HepG2 (cell line): ENCODE results near the gene PRDM10. TPM values are rescaled to one million over a fixed set of nuclear protein-coding genes. Genes with fewer than 3 reads are reported as not detected.

Experiments used
- ATAC-seq: fragments of 200-7000 bp; cut with Tn5 transposase; 3 replicates; pipeline ENCODE4 v1.9.1; 2020; ENCODE audit warnings: mild to moderate bottlenecking, moderate library complexity
- BruUV-seq: library from RNA; stranded (reverse); fragments of 400-500 nt; replicated peaks from 2 replicates; lab custom pipeline; 2021; lab: Mats Ljungman, UMichigan
- CTCF ChIA-PET: fragments of 300-600 bp; formaldehyde crosslinking; extraction: SDS; loops from one replicate; lab custom pipeline; 2021; ENCODE audit warnings: low total read pairs, inconsistent platforms, low intra/inter-chr PET ratio; lab: Yijun Ruan, JAX
- POLR2A ChIA-PET: fragments of 350-600 bp; sonication (Branson Sonifier 250); formaldehyde crosslinking; loops from one replicate; lab custom pipeline; 2020; ENCODE audit warnings: antibody characterized with exemption, inconsistent platforms; lab: Yijun Ruan, JAX
- DNase-seq: peaks from one replicate; pipeline ENCODE4 v3.0.0-alpha.2; 2015; ENCODE audit warnings: low spot score
- FAIRE-seq: peaks from 3 replicates; lab custom pipeline; 2011; peaks lifted over from hg19 to GRCh38; lab: Jason Lieb, UNC
- H2AFZ ChIP-seq: one replicate; pipeline ENCODE4 v1.6.1; 2011; ENCODE audit warnings: low read length, inconsistent platforms
- H3K27ac ChIP-seq: fragments of 300-600 bp; 3 replicates; pipeline ENCODE4 v1.8.0; 2011; ENCODE audit warnings: mixed run types, mild to moderate bottlenecking, mixed read lengths, low read length, inconsistent platforms; ENCODE audit not compliant: insufficient read depth; ENCODE audit errors: extremely low read length
- H3K27me3 ChIP-seq, 2 experiments: fragments of 200-600 bp in 1 of 2; 2 replicates in 1 of 2; 3 replicates in 1 of 2; pipeline versions ENCODE4 v1.6.0 to v1.8.0; 2011; ENCODE audit warnings: low read length in 2 of 2, mild to moderate bottlenecking in 2 of 2, moderate library complexity in 2 of 2, inconsistent platforms in 1 of 2; ENCODE audit not compliant: insufficient read depth in 2 of 2, control insufficient read depth in 1 of 2
- H3K36me3 ChIP-seq, 2 experiments: fragments of 200-600 bp in 1 of 2; replicated peaks in 1 of 2; 2 replicates in 1 of 2; 3 replicates in 1 of 2; pipeline versions ENCODE4 v1.5.1 to v1.8.0; 2011; ENCODE audit warnings: low read length in 2 of 2, inconsistent platforms in 1 of 2; ENCODE audit not compliant: insufficient read depth in 2 of 2, control insufficient read depth in 1 of 2
- H3K4me1 ChIP-seq: 2 replicates; pipeline ENCODE4 v1.5.1; 2012; ENCODE audit warnings: low read length, inconsistent platforms; ENCODE audit not compliant: insufficient read depth
- H3K4me2 ChIP-seq: 2 replicates; pipeline ENCODE4 v1.6.0; 2011; ENCODE audit warnings: low read depth, low read length, inconsistent platforms
- H3K4me3 ChIP-seq, 3 experiments: fragments of 200-600 bp in 1 of 3; sonication (generic), shearing (Covaris generic) in 1 of 3; replicated peaks in 1 of 3; 2 replicates each; pipeline ENCODE4 v1.5.1; 2011 to 2016; ENCODE audit warnings: low read length in 3 of 3, inconsistent platforms in 2 of 3, low read depth in 2 of 3, mild to moderate bottlenecking in 2 of 3, control low read depth in 1 of 3, mixed read lengths in 1 of 3; ENCODE audit not compliant: insufficient read depth in 1 of 3
- H3K79me2 ChIP-seq: one replicate; pipeline ENCODE4 v1.6.1; 2011; ENCODE audit warnings: low read length, inconsistent platforms; ENCODE audit not compliant: insufficient read depth
- H3K9ac ChIP-seq: 2 replicates; pipeline ENCODE4 v1.6.0; 2011; ENCODE audit warnings: mild to moderate bottlenecking, low read depth, low read length, inconsistent platforms; ENCODE audit not compliant: insufficient read depth
- H3K9me3 ChIP-seq: 2 replicates; pipeline ENCODE4 v1.5.1; 2012; ENCODE audit warnings: mild to moderate bottlenecking, low read length
- H4K20me1 ChIP-seq: 2 replicates; pipeline ENCODE4 v1.6.0; 2011; ENCODE audit warnings: inconsistent platforms, mild to moderate bottlenecking, low read length, moderate library complexity; ENCODE audit not compliant: insufficient read depth
- ADNP ChIP-seq: sonication (generic); formaldehyde crosslinking; IDR thresholded peaks from 2 replicates; pipeline ENCODE4 v1.4.0; 2020; ENCODE audit warnings: missing genetic modification reagents
- ATRX ChIP-seq: sonication (generic); formaldehyde crosslinking; IDR thresholded peaks from 2 replicates; pipeline ENCODE4 v1.4.0; 2020; ENCODE audit warnings: missing genetic modification reagents, borderline replicate concordance
- BHLHE40 ChIP-seq: IDR thresholded peaks from 2 replicates; pipeline ENCODE4 v1.6.1; 2011; ENCODE audit warnings: low read length, improper control_type of control experiment
- DPF2 ChIP-seq: sonication (generic); formaldehyde crosslinking; IDR thresholded peaks from 2 replicates; pipeline ENCODE4 v1.4.0; 2020; ENCODE audit warnings: mild to moderate bottlenecking, low read depth, missing genetic modification reagents, borderline replicate concordance
- EEA1 ChIP-seq: sonication (generic); formaldehyde crosslinking; IDR thresholded peaks from 2 replicates; pipeline ENCODE4 v1.5.1; 2020; ENCODE audit warnings: mild to moderate bottlenecking, missing genetic modification reagents, borderline replicate concordance
- EP300 ChIP-seq, 3 experiments: sonication (generic) in 1 of 3; formaldehyde crosslinking in 1 of 3; IDR thresholded peaks; 2 replicates each; pipeline versions ENCODE4 v1.5.1 to v1.6.1; 2011 to 2020; ENCODE audit warnings: low read depth in 2 of 3, low read length in 2 of 3, borderline replicate concordance in 1 of 3, improper control_type of control experiment in 1 of 3, mild to moderate bottlenecking in 1 of 3, missing genetic modification reagents in 1 of 3, moderate library complexity in 1 of 3
- HDAC1 ChIP-seq: sonication (generic); formaldehyde crosslinking; IDR thresholded peaks from 2 replicates; pipeline ENCODE4 v1.5.1; 2020; ENCODE audit warnings: mild to moderate bottlenecking, missing genetic modification reagents
- HNF4A ChIP-seq: sonication (generic); formaldehyde crosslinking; IDR thresholded peaks from 2 replicates; pipeline ENCODE4 v1.4.0; 2020; ENCODE audit warnings: missing genetic modification reagents
- NCOA2 ChIP-seq: sonication (generic); formaldehyde crosslinking; IDR thresholded peaks from 2 replicates; pipeline ENCODE4 v1.8.0; 2022; ENCODE audit warnings: inconsistent platforms
- NR2C2 ChIP-seq: sonication (generic); formaldehyde crosslinking; IDR thresholded peaks from 2 replicates; pipeline ENCODE4 v1.4.0; 2020; ENCODE audit warnings: missing genetic modification reagents, mild to moderate bottlenecking, moderate library complexity, borderline replicate concordance
- ZBTB38 ChIP-seq: sonication (generic); formaldehyde crosslinking; IDR thresholded peaks from 2 replicates; pipeline ENCODE4 v1.5.1; 2020; ENCODE audit warnings: mild to moderate bottlenecking, missing genetic modification reagents
- ZNF124 ChIP-seq: sonication (generic); formaldehyde crosslinking; IDR thresholded peaks from 2 replicates; pipeline ENCODE4 v1.4.0; 2020; ENCODE audit warnings: missing genetic modification reagents
- ZNF367 ChIP-seq: sonication (generic); formaldehyde crosslinking; IDR thresholded peaks from 2 replicates; pipeline ENCODE4 v1.4.0; 2020; ENCODE audit warnings: missing genetic modification reagents, borderline replicate concordance
- WGBS: methylation state at CpG from one replicate; pipeline ENCODE4 v1.1.6; 2017; ENCODE audit warnings: low lambda C conversion rate; 5-methylcytosine and 5-hydroxymethylcytosine counted together
- in situ Hi-C: cut with HindIII; loops from 2 replicates; pipeline ENCODE4 v1.10.0; 2017; ENCODE audit warnings: low pct_unique_long_range_greater_than_20kb; ENCODE audit not compliant: extremely low pct_ligation_motif_present
- intact Hi-C: fragments of 100-400 bp; cut with micrococcal nuclease; formaldehyde crosslinking; loops from one replicate; pipeline ENCODE4 v1.10.0; 2022; ENCODE audit not compliant: unreplicated experiment
- polyA plus RNA-seq, 8 experiments: library from polyadenylated mRNA; depleted of rRNA in 3 of 8; stranded (reverse) in 7 of 8; unstranded in 1 of 8; fragments of >200 nt; fragmentation: Illumina TruSeq in 4 of 8; extraction: Trizol in 4 of 8; gene quantifications; 2 replicates each; pipeline versions ENCODE4 v1.2.1 to v1.2.3, GENCODE V29; 2011 to 2016; ENCODE audit warnings: low read depth in 4 of 8, missing spikeins in 1 of 8, mixed read lengths in 1 of 8; ENCODE audit not compliant: insufficient read depth in 1 of 8
- total RNA-seq, 5 experiments: library from RNA; depleted of rRNA; stranded (reverse); fragments of >200 nt; fragmentation: Illumina TruSeq; extraction: Trizol; gene quantifications; 2 replicates each; pipeline ENCODE4 v1.2.3, GENCODE V29; 2016; ENCODE audit warnings: low read depth in 1 of 5
- TF ChIP-seq, protein P1 (sequence below), 2 experiments: fragments of 450-650 bp in 1 of 2; sonication (generic) in 1 of 2; formaldehyde crosslinking; IDR thresholded peaks; 2 replicates each; pipeline versions ENCODE4 v1.5.0 to v1.8.0; 2020 to 2022; ENCODE audit warnings: mild to moderate bottlenecking in 1 of 2, missing genetic modification reagents in 1 of 2
- TF ChIP-seq, protein P2 (sequence below): sonication (generic); formaldehyde crosslinking; IDR thresholded peaks from 2 replicates; pipeline ENCODE4 v1.4.0; 2020; ENCODE audit warnings: mild to moderate bottlenecking, missing genetic modification reagents, borderline replicate concordance
- TF ChIP-seq, protein P3 (sequence below): sonication (generic); formaldehyde crosslinking; IDR thresholded peaks from 2 replicates; pipeline ENCODE4 v1.8.0; 2022; ENCODE audit warnings: mild to moderate bottlenecking, missing genetic modification reagents

Gene PRDM10
- total and polyA plus RNA-seq, 2 of the 13 experiments (the other 11 are each of a cell fraction or from before 2014, with no cell fraction given), result 5.7 to 5.8 TPM

DNA sequence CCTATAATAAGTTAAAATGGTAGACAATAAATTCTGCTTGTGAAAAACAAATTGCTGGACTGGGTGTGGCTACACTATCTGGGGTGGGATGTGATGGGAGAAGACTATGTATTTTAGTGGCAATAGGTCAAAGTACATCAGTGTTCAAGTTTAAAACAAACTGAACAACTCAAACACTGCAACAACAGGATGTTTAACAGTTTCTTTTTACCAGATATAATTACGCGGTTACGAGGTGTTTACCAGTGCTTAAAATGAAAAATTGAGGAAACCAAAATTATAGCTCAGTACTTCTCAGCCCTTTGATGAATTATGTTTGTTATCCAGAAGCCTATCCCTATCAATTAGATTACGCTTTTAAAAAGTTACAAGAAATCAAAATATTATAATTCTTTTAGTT lies 3.2 kb downstream of the PRDM10 start (continued):
- TF ChIP-seq EP300 (IDR thresholded peaks at IDR 0.05; ENCODE audit: low read depth in 2 of 2, low read length in 2 of 2), result peak in 1 of 2 experiments; percentile 91; a peak in 2 of 4 replicates
- TF ChIP-seq EP300 (CRISPR knock-in tag; IDR thresholded peaks at IDR 0.05; ENCODE audit: borderline replicate concordance), result peak; percentile 77; the same call in 1 of the 2 replicates
- 0 out of 2 replicates have a peak, but pooled peaks have one; percentile 69 for TF ChIP-seq ZNF124 (CRISPR knock-in tag)
- peak; percentile 87 for TF ChIP-seq NCOA2
- TF ChIP-seq, protein P1, sequence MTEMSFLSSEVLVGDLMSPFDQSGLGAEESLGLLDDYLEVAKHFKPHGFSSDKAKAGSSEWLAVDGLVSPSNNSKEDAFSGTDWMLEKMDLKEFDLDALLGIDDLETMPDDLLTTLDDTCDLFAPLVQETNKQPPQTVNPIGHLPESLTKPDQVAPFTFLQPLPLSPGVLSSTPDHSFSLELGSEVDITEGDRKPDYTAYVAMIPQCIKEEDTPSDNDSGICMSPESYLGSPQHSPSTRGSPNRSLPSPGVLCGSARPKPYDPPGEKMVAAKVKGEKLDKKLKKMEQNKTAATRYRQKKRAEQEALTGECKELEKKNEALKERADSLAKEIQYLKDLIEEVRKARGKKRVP (CRISPR knock-in tag; IDR thresholded peaks at IDR 0.05), result peak in 1 of 2 experiments; percentile 72; a peak in 2 of 4 replicates
- peak; percentile 74; the same call in 1 of the 2 replicates for TF ChIP-seq DPF2 (CRISPR knock-in tag)
- TF ChIP-seq HNF4A (CRISPR knock-in tag), result peak; percentile 90
- peak; percentile 39; the same call in 1 of the 2 replicates for TF ChIP-seq NR2C2 (CRISPR knock-in tag)
- no peak for TF ChIP-seq BHLHE40
- TF ChIP-seq, protein P2, sequence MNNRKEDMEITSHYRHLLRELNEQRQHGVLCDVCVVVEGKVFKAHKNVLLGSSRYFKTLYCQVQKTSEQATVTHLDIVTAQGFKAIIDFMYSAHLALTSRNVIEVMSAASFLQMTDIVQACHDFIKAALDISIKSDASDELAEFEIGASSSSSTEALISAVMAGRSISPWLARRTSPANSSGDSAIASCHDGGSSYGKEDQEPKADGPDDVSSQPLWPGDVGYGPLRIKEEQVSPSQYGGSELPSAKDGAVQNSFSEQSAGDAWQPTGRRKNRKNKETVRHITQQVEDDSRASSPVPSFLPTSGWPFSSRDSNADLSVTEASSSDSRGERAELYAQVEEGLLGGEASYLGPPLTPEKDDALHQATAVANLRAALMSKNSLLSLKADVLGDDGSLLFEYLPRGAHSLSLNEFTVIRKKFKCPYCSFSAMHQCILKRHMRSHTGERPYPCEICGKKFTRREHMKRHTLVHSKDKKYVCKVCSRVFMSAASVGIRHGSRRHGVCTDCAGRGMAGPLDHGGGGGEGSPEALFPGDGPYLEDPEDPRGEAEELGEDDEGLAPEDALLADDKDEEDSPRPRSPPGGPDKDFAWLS (CRISPR knock-in tag), result no peak

DNA sequence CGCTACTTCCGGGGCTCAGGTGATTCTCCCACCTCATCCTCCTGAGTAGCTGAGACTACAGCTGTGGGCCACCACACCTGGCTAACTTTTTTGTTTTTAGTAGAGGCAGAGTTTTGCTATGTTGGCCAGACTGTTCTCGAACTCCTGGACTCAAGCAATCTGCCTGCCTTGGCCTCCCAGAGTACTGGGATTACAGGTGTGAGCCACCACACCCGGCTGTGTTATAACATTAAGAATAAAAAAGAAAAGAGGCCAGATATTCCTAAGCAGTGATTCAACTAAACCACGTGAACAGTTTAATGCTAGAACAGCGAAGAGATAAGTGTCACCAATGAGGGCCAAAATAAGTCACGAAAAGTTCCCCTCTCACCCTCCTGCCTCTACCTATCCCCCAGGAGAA lies 3.7 kb downstream of the PRDM10 start:
- no peaks in the 10 kb centered on the region; a peak in 1 of 5 replicates for H3K36me3 ChIP-seq
- peaks cover 69% of the 10 kb centered on the region for H3K79me2 ChIP-seq
- ChIA-PET CTCF (no interaction called here), POLR2A (interaction anchor here (5.5 to 6.2 kb wide), 2 partner anchors 26 to 146 kb away, joined by 43 to 50 read pairs; no protein-coding TSS in a partner anchor)
- 65% methylated on average over 7 of the region's 7 CpGs for WGBS
- no peak for FAIRE-seq
- H3K27ac ChIP-seq, result peak overlapping the region; percentile 99
- H3K4me1 ChIP-seq, result peaks cover 68% of the 10 kb centered on the region
- peak overlapping the region in 2 of 3 experiments; percentile 36 to 87; a peak in 1 of 6 replicates for H3K4me3 ChIP-seq
- peak overlapping the region; percentile 95 for H3K4me2 ChIP-seq
- H3K27me3 ChIP-seq, result no peaks in the 10 kb centered on the region; a peak in 1 of 5 replicates
- no peak for DNase-seq
- ATAC-seq, result no peak
- H4K20me1 ChIP-seq, result no peaks in the 10 kb centered on the region
- intact Hi-C loops, result loop anchor here (1.0 kb wide), 1 partner anchor 125 kb away; no protein-coding TSS in a partner anchor
- BruUV-seq, result no TSS peak
- no peak overlapping the region for H2AFZ ChIP-seq
- H3K9me3 ChIP-seq, result no peaks in the 10 kb centered on the region
- in situ Hi-C loops, result no loop called here
- H3K9ac ChIP-seq, result peak overlapping the region; percentile 47
- TF ChIP-seq, protein P3, sequence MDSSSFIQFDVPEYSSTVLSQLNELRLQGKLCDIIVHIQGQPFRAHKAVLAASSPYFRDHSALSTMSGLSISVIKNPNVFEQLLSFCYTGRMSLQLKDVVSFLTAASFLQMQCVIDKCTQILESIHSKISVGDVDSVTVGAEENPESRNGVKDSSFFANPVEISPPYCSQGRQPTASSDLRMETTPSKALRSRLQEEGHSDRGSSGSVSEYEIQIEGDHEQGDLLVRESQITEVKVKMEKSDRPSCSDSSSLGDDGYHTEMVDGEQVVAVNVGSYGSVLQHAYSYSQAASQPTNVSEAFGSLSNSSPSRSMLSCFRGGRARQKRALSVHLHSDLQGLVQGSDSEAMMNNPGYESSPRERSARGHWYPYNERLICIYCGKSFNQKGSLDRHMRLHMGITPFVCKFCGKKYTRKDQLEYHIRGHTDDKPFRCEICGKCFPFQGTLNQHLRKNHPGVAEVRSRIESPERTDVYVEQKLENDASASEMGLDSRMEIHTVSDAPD (CRISPR knock-in tag), result no peak
- 0 out of 2 replicates have a peak, but pooled peaks have one; percentile 38 for TF ChIP-seq ZBTB38 (CRISPR knock-in tag)
- no peak for TF ChIP-seq ATRX
- no peak for TF ChIP-seq ADNP (CRISPR knock-in tag)
- 0 out of 2 replicates have a peak, but pooled peaks have one; percentile 7 for TF ChIP-seq HDAC1
- no peak for TF ChIP-seq EEA1 (CRISPR knock-in tag)
- no peak for TF ChIP-seq ZNF367 (CRISPR knock-in tag)
